Mesenchymal stem cell (in vitro differentiated cells and primary cell): Measurements from ENCODE around the gene DIS3L2.
A peak's percentile ranks its signal among the peaks of the same experiment; 100 is the strongest.

Experiments
- DNase-seq: peaks from one replicate; pipeline ENCODE4 v3.0.0-alpha.2; 2013
- H2AFZ ChIP-seq: one replicate; pipeline ENCODE4 v1.6.1; 2013; ENCODE audit warnings: low read depth, mild to moderate bottlenecking, control low read depth, inconsistent platforms, low read length, moderate library complexity
- H2AK5ac ChIP-seq: 2 replicates; pipeline ENCODE4 v1.6.1; 2013; ENCODE audit warnings: low read length, moderate library complexity, mild to moderate bottlenecking, inconsistent platforms; ENCODE audit not compliant: severe bottlenecking
- H2BK120ac ChIP-seq: one replicate; pipeline ENCODE4 v1.6.1; 2013; ENCODE audit warnings: low read depth, mild to moderate bottlenecking, inconsistent platforms, low read length, moderate library complexity
- H2BK12ac ChIP-seq, 2 experiments: one replicate each; pipeline ENCODE4 v1.6.1; 2013; ENCODE audit warnings: inconsistent platforms in 2 of 2, low read length in 2 of 2, mild to moderate bottlenecking in 2 of 2, moderate library complexity in 2 of 2, control low read depth in 1 of 2
- H2BK15ac ChIP-seq: one replicate; pipeline ENCODE4 v1.6.1; 2013; ENCODE audit warnings: mild to moderate bottlenecking, low read depth, inconsistent platforms; ENCODE audit not compliant: poor library complexity, severe bottlenecking
- H2BK5ac ChIP-seq: 2 replicates; pipeline ENCODE4 v1.6.1; 2013; ENCODE audit warnings: low read depth, mild to moderate bottlenecking, low read length, control low read depth, inconsistent platforms; ENCODE audit not compliant: poor library complexity, severe bottlenecking
- H3K14ac ChIP-seq, 2 experiments: one replicate each; pipeline ENCODE4 v1.6.1; 2013; ENCODE audit warnings: inconsistent platforms in 2 of 2, low read length in 2 of 2, control low read depth in 1 of 2, mild to moderate bottlenecking in 1 of 2, moderate library complexity in 1 of 2
- H3K18ac ChIP-seq, 2 experiments: one replicate each; pipeline ENCODE4 v1.6.1; 2013; ENCODE audit warnings: inconsistent platforms in 2 of 2, low read length in 2 of 2, control low read depth in 1 of 2, low read depth in 1 of 2, mild to moderate bottlenecking in 1 of 2
- H3K23ac ChIP-seq, 2 experiments: one replicate each; pipeline ENCODE4 v1.6.1; 2013; ENCODE audit warnings: inconsistent platforms in 2 of 2, low read length in 2 of 2, mild to moderate bottlenecking in 2 of 2, moderate library complexity in 2 of 2, control low read depth in 1 of 2
- H3K27ac ChIP-seq: 2 replicates; pipeline ENCODE4 v1.5.1; 2013; ENCODE audit warnings: mild to moderate bottlenecking, moderate library complexity, low read length, control low read depth, inconsistent platforms; ENCODE audit not compliant: poor library complexity, severe bottlenecking
- H3K27me3 ChIP-seq, 2 experiments: 2 replicates each; pipeline versions ENCODE4 v1.6.1 to v1.7.0; 2013; ENCODE audit warnings: low read length in 2 of 2, mild to moderate bottlenecking in 2 of 2, moderate library complexity in 2 of 2, control low read depth in 1 of 2, inconsistent platforms in 1 of 2; ENCODE audit not compliant: control insufficient read depth in 1 of 2, insufficient read depth in 1 of 2
- H3K36me3 ChIP-seq, 2 experiments: 2 replicates each; pipeline versions ENCODE4 v1.6.1 to v1.7.0; 2013; ENCODE audit warnings: low read length in 2 of 2, control low read depth in 1 of 2, inconsistent platforms in 1 of 2, low read depth in 1 of 2, mild to moderate bottlenecking in 1 of 2; ENCODE audit not compliant: insufficient read depth in 2 of 2, control insufficient read depth in 1 of 2
- H3K4ac ChIP-seq, 2 experiments: one replicate each; pipeline ENCODE4 v1.6.1; 2013; ENCODE audit warnings: inconsistent platforms in 2 of 2, low read length in 2 of 2, mild to moderate bottlenecking in 2 of 2, moderate library complexity in 2 of 2, control low read depth in 1 of 2, low read depth in 1 of 2
- H3K4me1 ChIP-seq: 2 replicates; pipeline ENCODE4 v1.6.1; 2013; ENCODE audit warnings: low read depth, low read length, control low read depth; ENCODE audit not compliant: control insufficient read depth, insufficient read depth
- H3K4me2 ChIP-seq: 2 replicates; pipeline ENCODE4 v1.6.1; 2013; ENCODE audit warnings: low read length, mild to moderate bottlenecking, inconsistent platforms; ENCODE audit not compliant: poor library complexity, severe bottlenecking
- H3K4me3 ChIP-seq, 2 experiments: 2 replicates each; pipeline versions ENCODE4 v1.5.1 to v1.7.0; 2013; ENCODE audit warnings: low read length in 2 of 2, mild to moderate bottlenecking in 2 of 2, control low read depth in 1 of 2, low read depth in 1 of 2; ENCODE audit not compliant: insufficient read depth in 1 of 2
- H3K79me1 ChIP-seq: replicated peaks from 2 replicates; pipeline ENCODE4 v1.6.1; 2013; ENCODE audit warnings: mild to moderate bottlenecking, control low read depth, low read length, inconsistent platforms; ENCODE audit not compliant: poor library complexity, severe bottlenecking
- H3K9ac ChIP-seq: 2 replicates; pipeline ENCODE4 v1.7.0; 2013; ENCODE audit warnings: mild to moderate bottlenecking, low read length, moderate library complexity
- H3K9me3 ChIP-seq: 2 replicates; pipeline ENCODE4 v1.7.0; 2013; ENCODE audit warnings: mild to moderate bottlenecking, low read length; ENCODE audit not compliant: control insufficient read depth
- H4K8ac ChIP-seq: one replicate; pipeline ENCODE4 v1.6.1; 2013; ENCODE audit warnings: inconsistent platforms, mild to moderate bottlenecking, low read length, moderate library complexity
- H4K91ac ChIP-seq: one replicate; pipeline ENCODE4 v1.6.1; 2013; ENCODE audit warnings: mild to moderate bottlenecking, low read length, inconsistent platforms
- WGBS: methylation state at CpG from one replicate; pipeline ENCODE4 v1.1.7; 2013; ENCODE audit warnings: mixed read lengths; 5-methylcytosine and 5-hydroxymethylcytosine counted together

DIS3L2 gene

DNA sequence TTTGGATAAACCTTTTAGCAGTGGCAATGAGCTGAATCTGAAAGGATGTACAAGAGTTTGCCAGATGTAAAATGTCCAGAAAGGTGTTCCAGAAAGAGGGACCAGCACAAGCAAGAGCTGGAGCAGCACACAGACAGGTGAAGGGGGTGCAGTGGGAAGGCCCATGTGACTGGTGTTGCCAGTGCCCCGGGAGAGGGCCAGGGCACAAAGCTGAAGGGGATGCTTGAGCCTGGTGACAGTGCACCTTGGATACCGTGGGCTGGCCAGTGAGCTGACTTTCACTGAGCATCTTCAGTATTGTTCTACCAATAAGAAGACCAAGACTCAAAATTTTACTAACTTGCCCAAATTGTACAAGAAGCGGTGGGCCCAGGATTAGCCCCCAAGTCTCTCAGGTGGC, 284.7 kb downstream of the DIS3L2 start:
- WGBS: 96% methylated on average over 3 of the region's 3 CpGs
- H3K79me1 ChIP-seq: peaks cover 4% of the 10 kb centered on the region
- no peak overlapping the region for H4K91ac ChIP-seq
- no peak overlapping the region for H2AFZ ChIP-seq
- H2AK5ac ChIP-seq: no peak overlapping the region
- no peak overlapping the region for H4K8ac ChIP-seq
- H3K23ac ChIP-seq: no peak overlapping the region
- H3K4me3 ChIP-seq: no peak overlapping the region
- H3K4me1 ChIP-seq: peaks cover 3% of the 10 kb centered on the region
- no peak overlapping the region for H3K4me2 ChIP-seq
- no peaks in the 10 kb centered on the region for H3K9me3 ChIP-seq
- H2BK15ac ChIP-seq: no peak overlapping the region
- no peak overlapping the region for H2BK12ac ChIP-seq
- H3K27me3 ChIP-seq: no peaks in the 10 kb centered on the region
- H3K27ac ChIP-seq: no peak overlapping the region
- H3K4ac ChIP-seq: no peak overlapping the region
- H3K14ac ChIP-seq: no peak overlapping the region
- H3K18ac ChIP-seq: no peak overlapping the region
- H3K9ac ChIP-seq: no peak overlapping the region
- H2BK5ac ChIP-seq: no peak overlapping the region
- H2BK120ac ChIP-seq: no peak overlapping the region
- DNase-seq: no peak
- H3K36me3 ChIP-seq: peaks cover 10 to 11% of the 10 kb centered on the region in 2 experiments

DNA sequence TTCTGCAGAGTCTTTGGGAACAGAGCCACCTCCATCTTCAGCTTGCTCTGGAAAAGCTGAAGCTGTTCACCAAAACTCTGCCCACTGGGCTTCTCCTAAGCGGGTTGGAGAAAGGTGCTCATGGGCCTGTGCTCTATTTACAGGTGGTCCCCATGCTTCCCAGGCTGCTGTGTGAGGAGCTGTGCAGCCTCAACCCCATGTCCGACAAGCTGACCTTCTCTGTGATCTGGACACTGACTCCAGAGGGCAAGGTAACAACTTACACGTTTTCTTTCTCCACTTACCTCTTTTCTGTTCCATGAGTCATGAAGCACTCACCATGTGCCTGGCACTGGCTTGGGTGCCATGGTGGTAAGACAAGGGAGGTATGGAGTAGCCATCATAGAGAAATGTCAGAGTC, 287.6 kb downstream of the DIS3L2 start:
- Histone ChIP-seq H3K18ac (no peak overlapping the region), H3K4ac (no peak overlapping the region), H2AFZ (no peak overlapping the region), H4K8ac (peak overlapping the region; percentile 30), H3K23ac (no peak overlapping the region), H2BK15ac (no peak overlapping the region), H2BK12ac (no peak overlapping the region), H4K91ac (no peak overlapping the region), H3K36me3 (peaks cover 7 to 15% of the 10 kb centered on the region in 2 experiments), H3K14ac (no peak overlapping the region), H3K4me3 (no peak overlapping the region), H3K4me2 (no peak overlapping the region), H3K27me3 (no peaks in the 10 kb centered on the region), H3K27ac (no peak overlapping the region), H3K4me1 (peaks cover 3% of the 10 kb centered on the region), H2BK5ac (no peak overlapping the region), H2BK120ac (no peak overlapping the region), H3K9me3 (no peaks in the 10 kb centered on the region), H3K9ac (no peak overlapping the region), H2AK5ac (no peak overlapping the region), H3K79me1 (peaks cover 3% of the 10 kb centered on the region)
- 100% methylated on average over 3 of the region's 3 CpGs for WGBS
- no peak for DNase-seq

DNA sequence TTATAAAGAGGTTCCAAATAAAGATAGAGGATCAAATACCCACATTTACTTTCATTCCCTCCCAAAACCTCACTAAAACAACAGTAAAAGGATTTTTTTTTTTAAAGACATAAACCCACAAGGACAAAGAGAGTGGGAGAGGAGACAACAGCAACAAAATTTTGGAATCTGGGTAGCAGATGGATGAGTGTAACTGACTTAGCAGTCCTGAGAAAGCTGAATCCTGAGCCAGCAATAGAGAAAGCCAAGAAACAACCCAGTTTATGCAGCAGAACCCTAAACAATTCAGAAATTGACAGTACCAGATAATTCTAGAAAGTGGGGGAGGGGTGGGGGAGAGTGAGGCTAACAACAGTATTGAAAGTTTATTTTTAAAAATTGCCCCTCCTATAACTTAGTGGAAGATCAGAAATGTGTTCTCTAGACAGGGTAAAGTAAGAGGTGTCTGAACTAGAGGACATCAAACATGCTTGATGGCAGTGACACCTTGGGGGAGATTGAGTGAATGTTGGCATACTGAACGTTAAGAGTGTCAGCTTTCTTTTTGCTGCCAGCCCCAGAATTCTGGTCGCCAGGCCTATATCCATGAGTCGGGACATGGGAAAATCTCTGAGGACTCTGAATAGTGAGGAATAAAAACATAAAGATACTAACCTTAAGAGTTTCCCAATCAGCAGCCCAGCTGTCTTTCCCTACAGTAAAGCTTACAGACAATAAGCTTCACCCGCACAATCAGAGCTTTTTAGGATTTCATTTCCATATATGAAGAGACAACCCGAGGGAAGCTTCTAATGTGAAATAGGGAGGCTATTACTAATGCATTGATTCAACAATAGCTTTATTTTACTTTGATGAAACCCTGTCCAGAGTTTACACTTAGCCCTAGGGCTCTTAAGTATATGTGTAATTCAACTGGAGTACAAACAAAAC, 289.0 kb downstream of the DIS3L2 start:
- H3K4me2 ChIP-seq: no peak overlapping the region
- H3K36me3 ChIP-seq: peaks cover 11 to 16% of the 10 kb centered on the region in 2 experiments
- WGBS: 14% methylated on average over 1 of the region's 5 CpGs
- H2BK120ac ChIP-seq: no peak overlapping the region
- H2AFZ ChIP-seq: no peak overlapping the region
- no peak overlapping the region for H3K4ac ChIP-seq
- H3K4me1 ChIP-seq: no peaks in the 10 kb centered on the region
- H3K18ac ChIP-seq: no peak overlapping the region
- H4K8ac ChIP-seq: no peak overlapping the region
- H3K14ac ChIP-seq: no peak overlapping the region
- peaks cover 0 to 7% of the 10 kb centered on the region in 2 experiments for H3K27me3 ChIP-seq
- H3K4me3 ChIP-seq: no peak overlapping the region
- peaks cover 3% of the 10 kb centered on the region for H3K79me1 ChIP-seq
- no peaks in the 10 kb centered on the region for H3K9me3 ChIP-seq
- H2AK5ac ChIP-seq: no peak overlapping the region
- no peak overlapping the region for H2BK5ac ChIP-seq
- no peak overlapping the region for H3K9ac ChIP-seq
- DNase-seq: peak; percentile 17
- no peak overlapping the region for H2BK12ac ChIP-seq
- H3K23ac ChIP-seq: no peak overlapping the region
- no peak overlapping the region for H3K27ac ChIP-seq
- no peak overlapping the region for H2BK15ac ChIP-seq
- no peak overlapping the region for H4K91ac ChIP-seq

DNA sequence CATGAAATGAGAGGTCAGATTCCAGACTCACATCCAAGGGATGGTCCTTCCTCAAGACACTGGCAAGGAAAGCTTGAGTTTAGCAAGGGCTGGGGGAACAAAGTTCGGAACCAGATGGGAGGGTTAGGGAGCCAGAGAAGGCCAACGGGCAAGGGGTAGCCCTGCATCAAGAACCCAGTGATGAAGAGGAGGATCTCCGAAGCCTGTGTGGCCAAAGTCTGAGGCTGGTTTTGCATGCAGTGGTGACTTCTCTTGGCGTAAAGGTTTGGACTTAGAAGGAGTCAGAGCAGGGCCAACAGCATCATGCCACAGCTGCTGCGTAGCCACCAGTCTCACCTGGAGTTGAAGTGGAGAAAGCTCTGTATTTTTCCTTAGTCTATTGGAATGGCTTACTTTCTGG, 293.5 kb downstream of the DIS3L2 start:
- Histone ChIP-seq H3K27me3 (peaks cover 0 to 27% of the 10 kb centered on the region in 2 experiments), H3K4ac (no peak overlapping the region), H2AFZ (no peak overlapping the region), H2BK5ac (no peak overlapping the region), H3K23ac (no peak overlapping the region), H3K4me3 (no peak overlapping the region), H2BK12ac (no peak overlapping the region), H3K14ac (no peak overlapping the region), H3K36me3 (peaks cover 10% of the 10 kb centered on the region in 2 experiments), H3K4me1 (peaks cover 10% of the 10 kb centered on the region), H2BK15ac (no peak overlapping the region), H4K91ac (no peak overlapping the region), H2AK5ac (no peak overlapping the region), H3K9ac (no peak overlapping the region), H3K27ac (no peak overlapping the region), H3K79me1 (no peaks in the 10 kb centered on the region), H3K9me3 (no peaks in the 10 kb centered on the region), H4K8ac (no peak overlapping the region), H3K4me2 (no peak overlapping the region), H3K18ac (no peak overlapping the region), H2BK120ac (no peak overlapping the region)
- 95% methylated on average over 5 of the region's 5 CpGs for WGBS
- DNase-seq: no peak
